ENCODE results near the gene SLC7A8. TPM values are rescaled to one million over a fixed set of nuclear protein-coding genes. Genes with fewer than 3 reads are reported as not detected.

Gene SLC7A8
- total and polyA plus RNA-seq, 10 of the 15 experiments (the other 5 are each of a cell fraction or from before 2014, with no cell fraction given): 0.06 to 0.28 (median 0.21) TPM; not detected in 7

GRCh38 chr14:23143911-23144310, 39.5 kb downstream of the SLC7A8 start:
- 0% methylated on average over 1 of the region's 1 CpG for WGBS (ENCODE audit: insufficient coverage, insufficient replicate concordance, low lambda C conversion rate, missing lambda C conversion rate)
- BruUV-seq (replicated peaks): no TSS peak
- ATAC-seq (no peak), DNase-seq (ENCODE audit: low read depth, low spot score) (no peak), FAIRE-seq (no peak)
- intact Hi-C loops (cut with micrococcal nuclease; ENCODE audit: unreplicated experiment) (no loop called here), in situ Hi-C loops (cut with MboI) (no loop called here)
- Histone ChIP-seq H3K4me1 (ENCODE audit: control insufficient read depth, insufficient read depth, low read length) (no peaks in the 10 kb centered on the region; the same call in 1 of the 2 replicates), H3K79me2 (ENCODE audit: control insufficient read depth, insufficient read depth, low read length) (no peaks in the 10 kb centered on the region), H3K36me3 (ENCODE audit: control insufficient read depth in 2 of 2, insufficient read depth in 2 of 2, low read length in 1 of 2) (no peaks in the 10 kb centered on the region), H3K9me3 (replicated peaks; ENCODE audit: control insufficient read depth, insufficient read depth, low read length) (no peaks in the 10 kb centered on the region), H3K27me3 (replicated peaks in 1 of 2; ENCODE audit: control insufficient read depth in 2 of 2, insufficient read depth in 2 of 2, low read length in 1 of 2) (peaks cover 3% of the 10 kb centered on the region in 2 experiments; a peak in 3 of 4 replicates), H3K9ac (ENCODE audit: control insufficient read depth, insufficient read depth, low read length) (no peak overlapping the region), H2AFZ (ENCODE audit: control insufficient read depth, low read depth, low read length) (no peak overlapping the region), H3K4me2 (ENCODE audit: control insufficient read depth, insufficient read depth) (no peak overlapping the region), H3K4me3 (no peak overlapping the region), H4K20me1 (ENCODE audit: control insufficient read depth, insufficient read depth) (no peaks in the 10 kb centered on the region; the same call in 1 of the 2 replicates), H3K27ac (ENCODE audit: control insufficient read depth, insufficient read depth) (no peak overlapping the region)
- TF ChIP-seq NRF1 (conservative IDR thresholded peaks at IDR 0.05; ENCODE audit: low read depth, low read length) (no peak), YBX1 (IDR thresholded peaks at IDR 0.05) (no peak), EED (IDR thresholded peaks at IDR 0.05; ENCODE audit: low read depth) (no peak), BCL11A (IDR thresholded peaks at IDR 0.05; ENCODE audit: low read depth, low read length) (no peak), NR2F1 (conservative IDR thresholded peaks at IDR 0.05) (no peak), SREBF2 (IDR thresholded peaks at IDR 0.05; ENCODE audit: low read length) (no peak), POLR2A (IDR thresholded peaks at IDR 0.05; ENCODE audit: low read depth, low read length) (no peak), ESRRA (IDR thresholded peaks at IDR 0.05; ENCODE audit: low read length) (no peak), RAD21 (IDR thresholded peaks at IDR 0.05; ENCODE audit: insufficient read depth, low read depth, low read length) (no peak), PKNOX1 (IDR thresholded peaks at IDR 0.05) (no peak), SKIL (IDR thresholded peaks at IDR 0.05; ENCODE audit: low read depth, poor library complexity, severe bottlenecking) (no peak), TCF12 (IDR thresholded peaks at IDR 0.05; ENCODE audit: low read depth, low read length) (no peak), HDAC6 (IDR thresholded peaks at IDR 0.05; ENCODE audit: unreplicated experiment) (no peak), CEBPB (IDR thresholded peaks at IDR 0.05; ENCODE audit: borderline replicate concordance in 1 of 2, low read depth in 2 of 2, low read length in 2 of 2) (no peak), SIN3A (IDR thresholded peaks at IDR 0.05; ENCODE audit: low read depth, low read length) (no peak), LARP7 (IDR thresholded peaks at IDR 0.05) (no peak)
- ChIA-PET POLR2A (no interaction called here), CTCF (interaction anchor here (1.0 to 3.2 kb wide), 2 partner anchors 23 to 75 kb away, joined by 3 to 16 read pairs; no protein-coding TSS in a partner anchor), RAD21 (ENCODE audit: unreplicated experiment) (no interaction called here), SMC1A (ENCODE audit: uncharacterized antibody, unreplicated experiment) (no interaction called here)

Measured in GM12878 (cell line).